HepG2 (cell line): ENCODE measurements around the gene ALPK3. TPM values are rescaled to one million over a fixed set of nuclear protein-coding genes. Genes with fewer than 3 reads are reported as not detected.

Source experiments
- FOXJ3 ChIP-seq: sonication (generic); formaldehyde crosslinking; IDR thresholded peaks from 2 replicates; pipeline ENCODE4 v1.4.0; 2020; ENCODE audit warnings: missing genetic modification reagents, mild to moderate bottlenecking, borderline replicate concordance
- LCORL ChIP-seq, 2 experiments: fragments of 450-650 bp in 1 of 2; sonication (generic) in 1 of 2; formaldehyde crosslinking in 1 of 2; IDR thresholded peaks; 2 replicates each; pipeline versions ENCODE4 v1.5.0 to v1.6.1; 2017 to 2020; ENCODE audit warnings: antibody characterized with exemption in 1 of 2, missing genetic modification reagents in 1 of 2
- NCOA1 ChIP-seq: sonication (generic); formaldehyde crosslinking; IDR thresholded peaks from 2 replicates; pipeline ENCODE4 v1.9.0; 2021; ENCODE audit warnings: missing genetic modification reagents
- NONO ChIP-seq, 2 experiments: fragments of 450-650 bp in 1 of 2; sonication (generic) in 1 of 2; formaldehyde crosslinking in 1 of 2; IDR thresholded peaks in 1 of 2; conservative IDR thresholded peaks in 1 of 2; 2 replicates each; pipeline versions ENCODE4 v1.6.1 to v1.8.0; 2017 to 2022; ENCODE audit warnings: mild to moderate bottlenecking in 1 of 2, missing genetic modification reagents in 1 of 2, moderate library complexity in 1 of 2
- NPAS2 ChIP-seq: sonication (generic); formaldehyde crosslinking; IDR thresholded peaks from 2 replicates; pipeline ENCODE4 v1.8.0; 2022; ENCODE audit warnings: mild to moderate bottlenecking, missing genetic modification reagents, borderline replicate concordance
- RCOR2 ChIP-seq: IDR thresholded peaks from 2 replicates; pipeline ENCODE4 v1.6.1; 2016; ENCODE audit warnings: missing biosample characterization, missing genetic modification reagents
- TBL1XR1 ChIP-seq: fragments of 150-350 bp; IDR thresholded peaks from 2 replicates; pipeline ENCODE4 v1.6.1; 2014; ENCODE audit warnings: borderline replicate concordance, low read length; ENCODE audit not compliant: partially characterized antibody
- ZNF614 ChIP-seq: IDR thresholded peaks from 2 replicates; pipeline ENCODE4 v1.6.1; 2018; ENCODE audit warnings: missing biosample characterization, missing genetic modification reagents, inconsistent platforms, borderline replicate concordance
- ZNF670 ChIP-seq: sonication (generic); formaldehyde crosslinking; IDR thresholded peaks from 2 replicates; pipeline ENCODE4 v1.8.0; 2022; ENCODE audit warnings: mild to moderate bottlenecking, missing genetic modification reagents, borderline replicate concordance
- polyA plus RNA-seq, 8 experiments: library from polyadenylated mRNA; depleted of rRNA in 3 of 8; stranded (reverse) in 7 of 8; unstranded in 1 of 8; fragments of >200 nt; fragmentation: Illumina TruSeq in 4 of 8; extraction: Trizol in 4 of 8; gene quantifications; 2 replicates each; pipeline versions ENCODE4 v1.2.1 to v1.2.3, GENCODE V29; 2011 to 2016; ENCODE audit warnings: low read depth in 4 of 8, missing spikeins in 1 of 8, mixed read lengths in 1 of 8; ENCODE audit not compliant: insufficient read depth in 1 of 8
- total RNA-seq, 5 experiments: library from RNA; depleted of rRNA; stranded (reverse); fragments of >200 nt; fragmentation: Illumina TruSeq; extraction: Trizol; gene quantifications; 2 replicates each; pipeline ENCODE4 v1.2.3, GENCODE V29; 2016; ENCODE audit warnings: low read depth in 1 of 5
- TF ChIP-seq, protein P1 (sequence below): sonication (generic); formaldehyde crosslinking; IDR thresholded peaks from 2 replicates; pipeline ENCODE4 v1.4.0; 2020; ENCODE audit warnings: mild to moderate bottlenecking, missing genetic modification reagents, borderline replicate concordance
- TF ChIP-seq, protein P2 (sequence below): sonication (generic); formaldehyde crosslinking; IDR thresholded peaks from 2 replicates; pipeline ENCODE4 v1.4.0; 2020; ENCODE audit warnings: missing genetic modification reagents
- TF ChIP-seq, protein P3 (sequence below): sonication (generic); formaldehyde crosslinking; IDR thresholded peaks from 2 replicates; pipeline ENCODE4 v1.8.0; 2022; ENCODE audit warnings: mild to moderate bottlenecking, missing genetic modification reagents, borderline replicate concordance
- TF ChIP-seq, protein P4 (sequence below), 2 experiments: sonication (generic) in 1 of 2; formaldehyde crosslinking in 1 of 2; IDR thresholded peaks; 2 replicates each; pipeline versions ENCODE4 v1.4.0 to v1.6.1; 2018 to 2020; ENCODE audit warnings: missing genetic modification reagents in 2 of 2, borderline replicate concordance in 1 of 2, low read depth in 1 of 2, mild to moderate bottlenecking in 1 of 2, missing biosample characterization in 1 of 2
- TF ChIP-seq, protein P5 (sequence below): sonication (generic); formaldehyde crosslinking; IDR thresholded peaks from 2 replicates; pipeline ENCODE4 v1.8.0; 2022; ENCODE audit warnings: missing genetic modification reagents, mild to moderate bottlenecking, inconsistent platforms, borderline replicate concordance
- TF ChIP-seq, protein P6 (sequence below), 2 experiments: fragments of 450-650 bp in 1 of 2; sonication (generic) in 1 of 2; formaldehyde crosslinking; IDR thresholded peaks; 2 replicates each; pipeline versions ENCODE4 v1.5.0 to v1.8.0; 2020 to 2022; ENCODE audit warnings: mild to moderate bottlenecking in 1 of 2, missing genetic modification reagents in 1 of 2

The ALPK3 gene
- total and polyA plus RNA-seq, 2 of the 13 experiments (the other 11 are each of a cell fraction or from before 2014, with no cell fraction given) = 0.04 to 0.42 TPM

DNA sequence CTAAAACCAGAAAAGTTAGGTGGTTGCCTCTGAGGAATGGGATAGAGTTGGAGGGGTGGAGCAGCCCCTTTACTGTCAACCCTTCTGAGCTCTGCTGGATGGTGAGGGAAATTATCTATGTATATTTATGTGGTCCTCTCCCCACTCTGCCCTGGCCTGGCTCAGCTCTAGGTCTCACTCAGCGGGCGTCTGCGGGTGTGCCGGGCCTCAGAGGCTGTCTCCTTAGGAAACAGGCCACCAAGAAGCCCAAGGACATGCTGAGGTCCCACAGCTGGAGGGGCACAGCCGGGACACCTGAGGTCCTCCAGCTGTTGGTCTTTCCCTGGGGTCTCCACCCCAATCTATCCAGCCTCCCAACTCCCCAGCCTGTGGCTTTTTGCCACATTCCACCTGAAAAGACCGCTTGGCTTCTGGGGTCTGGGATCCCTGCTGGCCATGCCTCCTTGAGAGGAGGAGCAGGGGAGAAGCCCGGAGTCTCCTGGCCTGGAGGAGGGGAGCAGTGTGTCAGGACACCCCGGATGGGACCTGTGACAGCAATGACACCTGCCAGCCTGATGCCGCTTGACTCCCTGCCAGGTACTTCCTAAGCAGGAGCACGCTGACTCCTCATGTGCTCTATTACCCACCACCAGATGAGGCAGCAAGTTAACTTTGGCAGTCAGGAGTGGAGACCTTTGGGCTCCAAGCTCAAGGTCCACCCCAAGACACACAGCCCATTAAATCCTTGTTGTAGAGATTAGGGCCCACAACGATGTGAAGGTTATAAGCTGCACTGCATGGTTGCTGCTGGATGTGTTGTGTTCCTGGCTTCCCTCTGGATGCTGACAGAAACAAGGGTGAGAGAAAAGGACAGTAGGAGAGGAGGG, 67.0 kb downstream of the ALPK3 start, which contains the start of gene SLC28A1 (continued):
- TF ChIP-seq, protein P1, sequence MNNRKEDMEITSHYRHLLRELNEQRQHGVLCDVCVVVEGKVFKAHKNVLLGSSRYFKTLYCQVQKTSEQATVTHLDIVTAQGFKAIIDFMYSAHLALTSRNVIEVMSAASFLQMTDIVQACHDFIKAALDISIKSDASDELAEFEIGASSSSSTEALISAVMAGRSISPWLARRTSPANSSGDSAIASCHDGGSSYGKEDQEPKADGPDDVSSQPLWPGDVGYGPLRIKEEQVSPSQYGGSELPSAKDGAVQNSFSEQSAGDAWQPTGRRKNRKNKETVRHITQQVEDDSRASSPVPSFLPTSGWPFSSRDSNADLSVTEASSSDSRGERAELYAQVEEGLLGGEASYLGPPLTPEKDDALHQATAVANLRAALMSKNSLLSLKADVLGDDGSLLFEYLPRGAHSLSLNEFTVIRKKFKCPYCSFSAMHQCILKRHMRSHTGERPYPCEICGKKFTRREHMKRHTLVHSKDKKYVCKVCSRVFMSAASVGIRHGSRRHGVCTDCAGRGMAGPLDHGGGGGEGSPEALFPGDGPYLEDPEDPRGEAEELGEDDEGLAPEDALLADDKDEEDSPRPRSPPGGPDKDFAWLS (CRISPR knock-in tag) = no peak
- TF ChIP-seq, protein P2, sequence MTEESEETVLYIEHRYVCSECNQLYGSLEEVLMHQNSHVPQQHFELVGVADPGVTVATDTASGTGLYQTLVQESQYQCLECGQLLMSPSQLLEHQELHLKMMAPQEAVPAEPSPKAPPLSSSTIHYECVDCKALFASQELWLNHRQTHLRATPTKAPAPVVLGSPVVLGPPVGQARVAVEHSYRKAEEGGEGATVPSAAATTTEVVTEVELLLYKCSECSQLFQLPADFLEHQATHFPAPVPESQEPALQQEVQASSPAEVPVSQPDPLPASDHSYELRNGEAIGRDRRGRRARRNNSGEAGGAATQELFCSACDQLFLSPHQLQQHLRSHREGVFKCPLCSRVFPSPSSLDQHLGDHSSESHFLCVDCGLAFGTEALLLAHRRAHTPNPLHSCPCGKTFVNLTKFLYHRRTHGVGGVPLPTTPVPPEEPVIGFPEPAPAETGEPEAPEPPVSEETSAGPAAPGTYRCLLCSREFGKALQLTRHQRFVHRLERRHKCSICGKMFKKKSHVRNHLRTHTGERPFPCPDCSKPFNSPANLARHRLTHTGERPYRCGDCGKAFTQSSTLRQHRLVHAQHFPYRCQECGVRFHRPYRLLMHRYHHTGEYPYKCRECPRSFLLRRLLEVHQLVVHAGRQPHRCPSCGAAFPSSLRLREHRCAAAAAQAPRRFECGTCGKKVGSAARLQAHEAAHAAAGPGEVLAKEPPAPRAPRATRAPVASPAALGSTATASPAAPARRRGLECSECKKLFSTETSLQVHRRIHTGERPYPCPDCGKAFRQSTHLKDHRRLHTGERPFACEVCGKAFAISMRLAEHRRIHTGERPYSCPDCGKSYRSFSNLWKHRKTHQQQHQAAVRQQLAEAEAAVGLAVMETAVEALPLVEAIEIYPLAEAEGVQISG = no peak
- TF ChIP-seq, protein P3, sequence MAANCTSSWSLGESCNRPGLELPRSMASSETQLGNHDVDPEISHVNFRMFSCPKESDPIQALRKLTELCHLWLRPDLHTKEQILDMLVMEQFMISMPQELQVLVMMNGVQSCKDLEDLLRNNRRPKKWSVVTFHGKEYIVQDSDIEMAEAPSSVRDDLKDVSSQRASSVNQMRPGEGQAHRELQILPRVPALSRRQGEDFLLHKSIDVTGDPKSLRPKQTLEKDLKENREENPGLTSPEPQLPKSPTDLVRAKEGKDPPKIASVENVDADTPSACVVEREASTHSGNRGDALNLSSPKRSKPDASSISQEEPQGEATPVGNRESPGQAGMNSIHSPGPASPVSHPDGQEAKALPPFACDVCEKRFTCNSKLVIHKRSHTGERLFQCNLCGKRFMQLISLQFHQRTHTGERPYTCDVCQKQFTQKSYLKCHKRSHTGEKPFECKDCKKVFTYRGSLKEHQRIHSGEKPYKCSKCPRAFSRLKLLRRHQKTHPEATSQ (CRISPR knock-in tag) = no peak
- TF ChIP-seq, protein P4, sequence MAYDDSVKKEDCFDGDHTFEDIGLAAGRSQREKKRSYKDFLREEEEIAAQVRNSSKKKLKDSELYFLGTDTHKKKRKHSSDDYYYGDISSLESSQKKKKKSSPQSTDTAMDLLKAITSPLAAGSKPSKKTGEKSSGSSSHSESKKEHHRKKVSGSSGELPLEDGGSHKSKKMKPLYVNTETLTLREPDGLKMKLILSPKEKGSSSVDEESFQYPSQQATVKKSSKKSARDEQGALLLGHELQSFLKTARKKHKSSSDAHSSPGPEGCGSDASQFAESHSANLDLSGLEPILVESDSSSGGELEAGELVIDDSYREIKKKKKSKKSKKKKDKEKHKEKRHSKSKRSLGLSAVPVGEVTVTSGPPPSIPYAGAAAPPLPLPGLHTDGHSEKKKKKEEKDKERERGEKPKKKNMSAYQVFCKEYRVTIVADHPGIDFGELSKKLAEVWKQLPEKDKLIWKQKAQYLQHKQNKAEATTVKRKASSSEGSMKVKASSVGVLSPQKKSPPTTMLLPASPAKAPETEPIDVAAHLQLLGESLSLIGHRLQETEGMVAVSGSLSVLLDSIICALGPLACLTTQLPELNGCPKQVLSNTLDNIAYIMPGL (CRISPR knock-in tag; IDR thresholded peaks at IDR 0.05; ENCODE audit: borderline replicate concordance in 1 of 2, low read depth in 1 of 2) = 0 out of 4 replicates have a peak, but pooled peaks of 1 of the 2 experiments have one; percentile 53
- TF ChIP-seq NONO (IDR thresholded peaks at IDR 0.05) = no peak
- peak; percentile 49 for TF ChIP-seq NONO (CRISPR knock-in tag; conservative IDR thresholded peaks at IDR 0.05)
- no peak for TF ChIP-seq FOXJ3 (CRISPR knock-in tag)
- TF ChIP-seq ZNF670 (CRISPR knock-in tag) = peak; percentile 47; the same call in 1 of the 2 replicates
- no peak for TF ChIP-seq RCOR2 (CRISPR knock-in tag)
- no peak for TF ChIP-seq LCORL (IDR thresholded peaks at IDR 0.05)
- TF ChIP-seq LCORL (CRISPR knock-in tag; IDR thresholded peaks at IDR 0.05) = peak; percentile 74; the same call in 1 of the 2 replicates
- TF ChIP-seq, protein P5, sequence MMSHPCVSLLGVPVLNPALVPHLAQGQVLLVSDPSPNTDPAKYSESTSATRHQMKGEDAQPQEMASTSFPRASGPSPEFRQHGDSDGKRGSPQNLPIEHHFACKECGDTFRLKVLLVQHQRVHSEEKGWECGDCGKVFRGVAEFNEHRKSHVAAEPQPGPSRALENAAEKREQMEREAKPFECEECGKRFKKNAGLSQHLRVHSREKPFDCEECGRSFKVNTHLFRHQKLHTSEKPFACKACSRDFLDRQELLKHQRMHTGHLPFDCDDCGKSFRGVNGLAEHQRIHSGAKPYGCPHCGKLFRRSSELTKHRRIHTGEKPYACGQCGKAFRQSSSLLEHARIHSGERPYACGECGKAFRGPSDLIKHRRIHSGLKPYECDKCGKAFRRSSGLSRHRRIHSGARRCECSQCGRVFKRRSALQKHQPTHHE (CRISPR knock-in tag) = no peak
- TF ChIP-seq NCOA1 (CRISPR knock-in tag) = no peak
- TF ChIP-seq NPAS2 (CRISPR knock-in tag) = no peak
- TF ChIP-seq, protein P6, sequence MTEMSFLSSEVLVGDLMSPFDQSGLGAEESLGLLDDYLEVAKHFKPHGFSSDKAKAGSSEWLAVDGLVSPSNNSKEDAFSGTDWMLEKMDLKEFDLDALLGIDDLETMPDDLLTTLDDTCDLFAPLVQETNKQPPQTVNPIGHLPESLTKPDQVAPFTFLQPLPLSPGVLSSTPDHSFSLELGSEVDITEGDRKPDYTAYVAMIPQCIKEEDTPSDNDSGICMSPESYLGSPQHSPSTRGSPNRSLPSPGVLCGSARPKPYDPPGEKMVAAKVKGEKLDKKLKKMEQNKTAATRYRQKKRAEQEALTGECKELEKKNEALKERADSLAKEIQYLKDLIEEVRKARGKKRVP (CRISPR knock-in tag; IDR thresholded peaks at IDR 0.05) = no peak
- TF ChIP-seq TBL1XR1 = no peak
- TF ChIP-seq ZNF614 (CRISPR knock-in tag) = peak; percentile 28; the same call in 1 of the 2 replicates
